ENCODE measurements around the gene SAMHD1.
"Not testable (repeated sequence)": the region's sequence is repeated elsewhere in the genome, so short reads cannot be mapped to it uniquely, and the experiment has no call there.

SAMHD1 gene

GRCh38 chr20:36852187-36852586 is 99.3 kb downstream of the SAMHD1 start:
- Histone ChIP-seq H3K36me3 (ENCODE audit: insufficient read depth, low read length) (no peaks in the 10 kb centered on the region), H3K4me1 (ENCODE audit: insufficient read depth, low read length) (peaks cover 47% of the 10 kb centered on the region), H3K9ac (ENCODE audit: low read depth, low read length) (no peak overlapping the region), H3K9me3 (ENCODE audit: control insufficient read depth, insufficient read depth, low read length) (no peaks in the 10 kb centered on the region; the same call in 1 of the 2 replicates)

- Histone ChIP-seq H3K9me3 (ENCODE audit: control insufficient read depth, insufficient read depth, low read length) (no peaks in the 10 kb centered on the region; the same call in 1 of the 2 replicates), H3K4me1 (ENCODE audit: insufficient read depth, low read length) (peaks cover 40% of the 10 kb centered on the region), H3K9ac (ENCODE audit: low read depth, low read length) (no peak overlapping the region)
Observed at GRCh38 chr20:36851490-36851889, 100.0 kb downstream of the SAMHD1 start.

GRCh38 chr20:36850759-36851158 is 100.7 kb downstream of the SAMHD1 start:
- Histone ChIP-seq H3K4me1 (ENCODE audit: insufficient read depth, low read length) (peaks cover 34% of the 10 kb centered on the region), H3K36me3 (ENCODE audit: insufficient read depth, low read length) (no peaks in the 10 kb centered on the region), H3K9me3 (ENCODE audit: control insufficient read depth, insufficient read depth, low read length) (no peaks in the 10 kb centered on the region; the same call in 1 of the 2 replicates), H3K9ac (ENCODE audit: low read depth, low read length) (no peak overlapping the region)

More at GRCh38 chr20:36851490-36851889, 100.0 kb downstream of the SAMHD1 start:
- no peaks in the 10 kb centered on the region for H3K36me3 ChIP-seq (ENCODE audit: insufficient read depth, low read length)

GRCh38 chr20:36849333-36850065 is 102.0 kb downstream of the SAMHD1 start:
- H3K36me3 ChIP-seq (ENCODE audit: insufficient read depth, low read length): no peaks in the 10 kb centered on the region
- no peaks in the 10 kb centered on the region; the same call in 1 of the 2 replicates for H3K9me3 ChIP-seq (ENCODE audit: control insufficient read depth, insufficient read depth, low read length)
- no peak overlapping the region for H3K9ac ChIP-seq (ENCODE audit: low read depth, low read length)
- peaks cover 30% of the 10 kb centered on the region for H3K4me1 ChIP-seq (ENCODE audit: insufficient read depth, low read length)

- Histone ChIP-seq H3K4me1 (ENCODE audit: insufficient read depth, low read length) (peaks cover 22% of the 10 kb centered on the region), H3K36me3 (ENCODE audit: insufficient read depth, low read length) (no peaks in the 10 kb centered on the region), H3K9me3 (ENCODE audit: control insufficient read depth, insufficient read depth, low read length) (no peaks in the 10 kb centered on the region; the same call in 1 of the 2 replicates), H3K9ac (ENCODE audit: low read depth, low read length) (no peak overlapping the region)
Observed at GRCh38 chr20:36848677-36849076, 102.8 kb downstream of the SAMHD1 start.

GRCh38 chr20:36848078-36848660 is 103.3 kb downstream of the SAMHD1 start:
- Histone ChIP-seq H3K36me3 (ENCODE audit: insufficient read depth, low read length) (no peaks in the 10 kb centered on the region), H3K9me3 (ENCODE audit: control insufficient read depth, insufficient read depth, low read length) (no peaks in the 10 kb centered on the region; the same call in 1 of the 2 replicates), H3K4me1 (ENCODE audit: insufficient read depth, low read length) (peaks cover 19% of the 10 kb centered on the region; the same call in 1 of the 2 replicates), H3K9ac (ENCODE audit: low read depth, low read length) (no peak overlapping the region)

- Histone ChIP-seq H3K4me1 (ENCODE audit: insufficient read depth, low read length) (peaks cover 24% of the 10 kb centered on the region; the same call in 1 of the 2 replicates), H3K9me3 (ENCODE audit: control insufficient read depth, insufficient read depth, low read length) (no peaks in the 10 kb centered on the region; the same call in 1 of the 2 replicates), H3K9ac (ENCODE audit: low read depth, low read length) (no peak overlapping the region), H3K36me3 (ENCODE audit: insufficient read depth, low read length) (no peaks in the 10 kb centered on the region)
Observed at GRCh38 chr20:36847710-36848040, 103.8 kb downstream of the SAMHD1 start.

GRCh38 chr20:36847009-36847709 is 104.3 kb downstream of the SAMHD1 start:
- H3K4me1 ChIP-seq (ENCODE audit: insufficient read depth, low read length): peaks cover 20% of the 10 kb centered on the region; the same call in 1 of the 2 replicates
- H3K9me3 ChIP-seq (ENCODE audit: control insufficient read depth, insufficient read depth, low read length): no peaks in the 10 kb centered on the region; the same call in 1 of the 2 replicates
- no peaks in the 10 kb centered on the region for H3K36me3 ChIP-seq (ENCODE audit: insufficient read depth, low read length)
- H3K9ac ChIP-seq (ENCODE audit: low read depth, low read length): no peak overlapping the region

- Histone ChIP-seq H3K9me3 (ENCODE audit: control insufficient read depth, insufficient read depth, low read length) (no peaks in the 10 kb centered on the region), H3K36me3 (ENCODE audit: insufficient read depth, low read length) (no peaks in the 10 kb centered on the region), H3K4me1 (ENCODE audit: insufficient read depth, low read length) (peaks cover 26% of the 10 kb centered on the region; the same call in 1 of the 2 replicates), H3K9ac (ENCODE audit: low read depth, low read length) (no peak overlapping the region)
Observed at GRCh38 chr20:36845288-36845971, 106.1 kb downstream of the SAMHD1 start.

GRCh38 chr20:36841030-36841429 is 110.5 kb downstream of the SAMHD1 start:
- H3K9ac ChIP-seq (ENCODE audit: low read depth, low read length); H3K36me3 ChIP-seq (ENCODE audit: insufficient read depth, low read length); H3K9me3 ChIP-seq (ENCODE audit: control insufficient read depth, insufficient read depth, low read length): not testable (repeated sequence)
- peaks cover 21% of the 10 kb centered on the region; the same call in 1 of the 2 replicates for H3K4me1 ChIP-seq (ENCODE audit: insufficient read depth, low read length)
